Measurements from ENCODE around the gene SH3BGRL2.

DNA sequence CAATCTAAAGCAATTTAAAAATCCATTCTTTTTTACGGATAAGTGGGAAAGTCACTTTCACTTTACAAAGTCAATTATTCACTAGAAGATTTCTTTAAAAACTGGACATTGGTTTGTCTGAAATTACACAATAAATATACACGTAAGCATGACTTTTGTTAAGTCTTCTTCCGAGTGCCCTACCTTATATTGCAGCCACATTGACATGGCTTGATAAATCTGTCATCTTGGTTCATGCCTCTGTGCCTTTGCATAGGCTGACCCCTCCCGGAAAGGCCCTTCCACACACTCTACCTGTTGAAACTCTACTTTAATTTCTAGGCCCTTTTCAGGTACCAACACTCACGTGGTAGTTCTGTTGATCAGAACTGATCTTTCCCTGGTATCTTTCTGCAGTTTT lies 104.1 kb downstream of the SH3BGRL2 start:
- TF ChIP-seq, protein P1, sequence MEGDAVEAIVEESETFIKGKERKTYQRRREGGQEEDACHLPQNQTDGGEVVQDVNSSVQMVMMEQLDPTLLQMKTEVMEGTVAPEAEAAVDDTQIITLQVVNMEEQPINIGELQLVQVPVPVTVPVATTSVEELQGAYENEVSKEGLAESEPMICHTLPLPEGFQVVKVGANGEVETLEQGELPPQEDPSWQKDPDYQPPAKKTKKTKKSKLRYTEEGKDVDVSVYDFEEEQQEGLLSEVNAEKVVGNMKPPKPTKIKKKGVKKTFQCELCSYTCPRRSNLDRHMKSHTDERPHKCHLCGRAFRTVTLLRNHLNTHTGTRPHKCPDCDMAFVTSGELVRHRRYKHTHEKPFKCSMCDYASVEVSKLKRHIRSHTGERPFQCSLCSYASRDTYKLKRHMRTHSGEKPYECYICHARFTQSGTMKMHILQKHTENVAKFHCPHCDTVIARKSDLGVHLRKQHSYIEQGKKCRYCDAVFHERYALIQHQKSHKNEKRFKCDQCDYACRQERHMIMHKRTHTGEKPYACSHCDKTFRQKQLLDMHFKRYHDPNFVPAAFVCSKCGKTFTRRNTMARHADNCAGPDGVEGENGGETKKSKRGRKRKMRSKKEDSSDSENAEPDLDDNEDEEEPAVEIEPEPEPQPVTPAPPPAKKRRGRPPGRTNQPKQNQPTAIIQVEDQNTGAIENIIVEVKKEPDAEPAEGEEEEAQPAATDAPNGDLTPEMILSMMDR (conservative IDR thresholded peaks at IDR 0.05), result no peak
- no peak for TF ChIP-seq EZH2 (IDR thresholded peaks at IDR 0.05; ENCODE audit: low read depth)
